HL-60 (cell line): Measurements from ENCODE around the gene GRHL3.
"Not testable (repeated sequence)": the region's sequence is repeated elsewhere in the genome, so short reads cannot be mapped to it uniquely, and the experiment has no call there.

Experiments
- DNase-seq, 2 experiments: peaks; one replicate each; pipeline ENCODE4 v3.0.0-alpha.2; 2010 to 2020; ENCODE audit warnings: low read depth in 1 of 2, low spot score in 1 of 2
- H3K27ac ChIP-seq: fragments of 250-450 bp; sonication (Bioruptor Pico); replicated peaks from 2 replicates; pipeline ENCODE4 v1.5.1; 2020; ENCODE audit warnings: mild to moderate bottlenecking, moderate library complexity
- H3K27me3 ChIP-seq: fragments of 250-450 bp; sonication (Bioruptor Pico); 2 replicates; pipeline ENCODE4 v1.5.1; 2021; ENCODE audit warnings: mild to moderate bottlenecking, moderate library complexity; ENCODE audit not compliant: insufficient read depth, poor library complexity, severe bottlenecking
- H3K4me3 ChIP-seq: replicated peaks from 2 replicates; pipeline ENCODE4 v1.5.1; 2011; ENCODE audit warnings: mild to moderate bottlenecking, control low read depth, low read length; ENCODE audit not compliant: insufficient read depth
- GABPA ChIP-seq: IDR thresholded peaks from 2 replicates; pipeline ENCODE4 v1.6.1; 2012; ENCODE audit warnings: low read depth
- POLR2AphosphoS5 ChIP-seq: IDR thresholded peaks from 2 replicates; pipeline ENCODE4 v1.6.1; 2012; ENCODE audit warnings: low read depth
- REST ChIP-seq: IDR thresholded peaks from 2 replicates; pipeline ENCODE4 v1.6.1; 2012; ENCODE audit warnings: low read depth; ENCODE audit not compliant: insufficient replicate concordance
- SPI1 ChIP-seq: IDR thresholded peaks from 2 replicates; pipeline ENCODE4 v1.6.1; 2012; ENCODE audit warnings: low read depth, mild to moderate bottlenecking, borderline replicate concordance
- TF ChIP-seq, protein P1 (sequence below): IDR thresholded peaks from one replicate; pipeline ENCODE4 v1.5.1; 2011; ENCODE audit warnings: low read length, control low read depth, inconsistent platforms; ENCODE audit not compliant: insufficient read depth

GRHL3 gene

GRCh38 chr1:24285231-24285630 lies 33.9 kb upstream of the GRHL3 start:
- no peak for TF ChIP-seq SPI1
- no peak for TF ChIP-seq POLR2AphosphoS5
- TF ChIP-seq, protein P1, sequence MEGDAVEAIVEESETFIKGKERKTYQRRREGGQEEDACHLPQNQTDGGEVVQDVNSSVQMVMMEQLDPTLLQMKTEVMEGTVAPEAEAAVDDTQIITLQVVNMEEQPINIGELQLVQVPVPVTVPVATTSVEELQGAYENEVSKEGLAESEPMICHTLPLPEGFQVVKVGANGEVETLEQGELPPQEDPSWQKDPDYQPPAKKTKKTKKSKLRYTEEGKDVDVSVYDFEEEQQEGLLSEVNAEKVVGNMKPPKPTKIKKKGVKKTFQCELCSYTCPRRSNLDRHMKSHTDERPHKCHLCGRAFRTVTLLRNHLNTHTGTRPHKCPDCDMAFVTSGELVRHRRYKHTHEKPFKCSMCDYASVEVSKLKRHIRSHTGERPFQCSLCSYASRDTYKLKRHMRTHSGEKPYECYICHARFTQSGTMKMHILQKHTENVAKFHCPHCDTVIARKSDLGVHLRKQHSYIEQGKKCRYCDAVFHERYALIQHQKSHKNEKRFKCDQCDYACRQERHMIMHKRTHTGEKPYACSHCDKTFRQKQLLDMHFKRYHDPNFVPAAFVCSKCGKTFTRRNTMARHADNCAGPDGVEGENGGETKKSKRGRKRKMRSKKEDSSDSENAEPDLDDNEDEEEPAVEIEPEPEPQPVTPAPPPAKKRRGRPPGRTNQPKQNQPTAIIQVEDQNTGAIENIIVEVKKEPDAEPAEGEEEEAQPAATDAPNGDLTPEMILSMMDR: no peak
- TF ChIP-seq GABPA: no peak
- no peak for TF ChIP-seq REST

DNA sequence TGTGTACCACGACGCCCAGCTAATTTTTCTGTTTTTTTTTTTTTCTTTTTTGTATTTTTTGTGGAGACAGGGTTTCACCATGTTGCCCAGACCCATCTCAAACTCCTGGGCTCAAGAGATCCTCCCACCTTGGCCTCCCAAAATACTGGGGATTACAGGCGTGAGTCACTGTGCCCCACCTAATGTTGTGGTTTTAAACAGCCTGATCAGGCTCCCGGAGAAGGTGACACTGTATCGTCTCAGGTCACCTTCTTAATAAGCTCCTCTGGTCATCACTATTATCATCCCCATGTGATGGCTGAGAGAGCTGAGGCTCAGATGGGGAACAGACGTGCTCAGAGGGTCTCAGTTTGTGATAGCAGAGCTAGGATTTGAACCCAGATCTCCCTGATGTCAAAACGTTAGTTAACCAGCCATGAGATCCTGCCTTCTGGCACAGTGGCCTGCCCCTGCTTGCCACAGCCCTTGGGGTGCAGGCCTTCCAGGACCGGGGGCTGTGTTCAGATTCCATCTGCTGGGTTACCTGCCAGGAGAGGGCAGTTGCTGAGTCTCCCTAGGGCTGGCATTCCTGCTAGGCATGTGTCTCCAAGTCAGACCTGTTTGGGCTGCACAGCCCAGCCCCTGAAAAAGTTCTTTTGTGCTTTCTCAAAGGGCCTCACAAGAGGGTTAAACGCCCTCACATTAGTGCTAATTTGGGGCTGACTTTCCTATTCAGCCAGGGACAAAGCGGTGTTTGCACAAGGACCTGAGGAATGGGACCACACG lies 32.7 kb upstream of the GRHL3 start:
- TF ChIP-seq POLR2AphosphoS5 (no peak), GABPA (no peak), REST (no peak), SPI1 (no peak)
- TF ChIP-seq, protein P1: no peak
- no peak overlapping the region for H3K27ac ChIP-seq
- DNase-seq: no peak

More at GRCh38 chr1:24285231-24285630, 33.9 kb upstream of the GRHL3 start:
- no peaks in the 10 kb centered on the region for H3K27me3 ChIP-seq
- no peak overlapping the region for H3K4me3 ChIP-seq
- no peak for DNase-seq
- H3K27ac ChIP-seq: no peak overlapping the region

DNA sequence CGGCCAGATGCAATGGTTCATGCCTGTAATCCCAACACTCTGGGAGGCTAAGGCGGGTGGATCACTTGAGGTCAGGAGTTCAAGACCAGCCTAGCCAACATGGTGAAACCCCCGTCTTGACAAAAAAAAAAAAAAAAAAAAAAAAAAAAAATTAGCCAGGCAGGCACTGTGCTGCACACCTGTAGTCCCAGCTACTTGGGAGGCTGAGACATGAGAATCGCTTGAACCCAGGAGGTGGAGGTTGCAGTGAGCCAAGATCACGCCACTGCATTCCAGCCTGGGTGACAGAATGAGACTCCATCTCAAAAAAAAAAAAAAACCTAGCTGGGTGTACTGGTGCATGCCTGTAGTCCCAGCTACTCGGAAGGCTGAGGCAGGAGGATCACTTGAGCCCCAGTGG lies 31.4 kb upstream of the GRHL3 start:
- H3K27ac ChIP-seq, H3K4me3 ChIP-seq, H3K27me3 ChIP-seq, DNase-seq: not testable (repeated sequence)

More for the DNA sequence above, 32.7 kb upstream of the GRHL3 start:
- no peaks in the 10 kb centered on the region for H3K27me3 ChIP-seq
- no peak overlapping the region for H3K4me3 ChIP-seq

- no peaks in the 10 kb centered on the region for H3K27me3 ChIP-seq
- no peak for DNase-seq
- no peak overlapping the region for H3K4me3 ChIP-seq
- TF ChIP-seq POLR2AphosphoS5 (no peak), REST (no peak), SPI1 (no peak), GABPA (no peak)
- TF ChIP-seq, protein P1: no peak
- no peak overlapping the region for H3K27ac ChIP-seq
Observed at GRCh38 chr1:24288479-24288878, 30.7 kb upstream of the GRHL3 start.
